Globus pallidus (tissue), 1 donor: ENCODE results near the gene FNDC3A.
A peak's percentile ranks its signal among the peaks of the same experiment; 100 is the strongest.
"Not testable (repeated sequence)": the region's sequence is repeated elsewhere in the genome, so short reads cannot be mapped to it uniquely, and the experiment has no call there.

Source experiments
- DNase-seq: peaks from one replicate; pipeline ENCODE4 v3.0.0-alpha.2; 2015; ENCODE audit warnings: low spot score

FNDC3A gene

DNA sequence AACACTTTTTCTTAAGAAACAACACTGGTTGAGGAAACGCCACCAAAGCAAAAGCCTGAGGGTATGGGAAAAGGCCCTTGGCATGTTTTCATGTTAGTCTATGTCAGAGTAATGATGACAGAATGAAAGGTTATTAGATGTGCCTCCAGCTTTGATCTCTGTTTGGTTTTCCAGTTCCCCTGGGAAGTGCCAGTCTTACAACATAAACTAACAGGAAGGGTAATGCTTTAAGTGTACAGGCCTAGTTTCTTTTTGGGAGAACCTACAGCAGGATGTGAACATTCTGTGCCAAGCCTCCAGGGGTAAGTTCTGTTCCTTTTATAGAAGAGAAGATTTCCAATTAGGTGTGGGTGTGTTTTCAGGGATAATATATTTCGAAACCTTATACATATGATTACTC is 121.7 kb downstream of the FNDC3A start:
- no peak for DNase-seq

DNA sequence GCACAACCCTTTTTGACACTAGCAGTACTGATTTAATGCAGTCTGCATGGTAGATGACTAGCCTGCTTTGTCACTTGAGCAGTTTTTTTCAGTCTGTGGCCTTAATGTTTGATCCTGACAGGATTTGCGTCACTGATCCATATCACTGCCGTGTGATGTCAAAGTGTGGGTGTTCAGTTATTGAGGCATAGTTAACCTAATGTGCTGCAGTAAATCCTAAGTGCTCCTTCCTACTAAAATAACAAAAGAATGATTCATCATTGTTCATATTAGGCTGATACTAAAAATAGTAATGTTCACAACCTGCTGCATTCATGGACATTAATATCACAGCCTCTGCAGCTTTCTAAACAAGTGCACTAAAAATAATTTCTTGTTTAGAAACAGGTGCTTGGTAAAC is 122.5 kb downstream of the FNDC3A start:
- no peak for DNase-seq

DNA sequence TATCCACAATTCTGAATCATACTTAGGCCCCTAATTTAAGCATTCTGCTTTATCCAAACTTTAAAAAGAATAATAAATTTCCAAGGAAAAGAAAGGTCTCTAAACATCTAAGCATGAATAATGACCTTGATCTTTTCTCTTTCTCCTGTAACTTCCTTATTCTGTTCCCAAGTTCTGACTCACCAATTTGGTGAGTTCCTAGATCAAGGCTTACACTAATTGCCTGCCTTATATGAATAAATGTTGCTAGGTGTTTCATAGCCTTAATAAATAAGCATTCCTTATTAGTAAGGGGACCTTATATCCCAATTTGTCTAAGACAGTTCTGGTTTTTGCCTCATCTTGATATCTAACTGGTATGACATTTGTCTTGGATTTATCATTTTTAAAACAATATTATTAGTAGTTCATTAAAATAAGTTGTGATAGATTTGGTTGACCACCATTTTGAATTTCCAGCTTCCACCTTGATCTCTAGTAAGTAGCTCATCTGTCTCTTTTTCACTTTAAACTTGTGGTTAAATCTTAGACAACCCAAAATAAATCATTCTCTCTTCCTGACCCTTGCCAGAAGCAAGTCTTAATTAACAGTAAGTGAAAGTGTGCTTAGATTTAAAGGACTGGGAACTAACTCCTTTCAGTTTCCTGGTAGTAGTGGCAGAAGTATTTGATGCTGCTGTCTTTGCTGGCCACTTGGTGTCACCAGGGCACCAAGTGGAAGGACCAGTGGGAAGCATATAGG is 123.2 kb downstream of the FNDC3A start:
- DNase-seq, result peak; percentile 24

DNA sequence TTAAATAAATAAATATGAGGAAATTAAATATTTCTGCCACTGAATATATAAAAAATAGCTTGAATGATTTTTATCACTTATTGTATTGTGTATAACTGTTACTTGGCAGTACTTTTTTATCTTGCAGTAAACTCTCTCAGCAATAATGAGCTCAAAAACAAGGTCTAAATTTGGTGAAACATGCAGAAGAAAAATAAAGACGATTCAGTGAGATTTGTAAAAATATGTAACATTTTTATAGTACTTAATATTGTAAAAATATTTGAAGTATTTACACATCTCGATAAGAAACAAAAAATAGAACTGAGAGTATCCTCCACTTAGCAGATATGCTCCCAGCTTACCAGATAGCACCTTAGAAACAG is 123.8 kb downstream of the FNDC3A start:
- DNase-seq, result no peak

DNA sequence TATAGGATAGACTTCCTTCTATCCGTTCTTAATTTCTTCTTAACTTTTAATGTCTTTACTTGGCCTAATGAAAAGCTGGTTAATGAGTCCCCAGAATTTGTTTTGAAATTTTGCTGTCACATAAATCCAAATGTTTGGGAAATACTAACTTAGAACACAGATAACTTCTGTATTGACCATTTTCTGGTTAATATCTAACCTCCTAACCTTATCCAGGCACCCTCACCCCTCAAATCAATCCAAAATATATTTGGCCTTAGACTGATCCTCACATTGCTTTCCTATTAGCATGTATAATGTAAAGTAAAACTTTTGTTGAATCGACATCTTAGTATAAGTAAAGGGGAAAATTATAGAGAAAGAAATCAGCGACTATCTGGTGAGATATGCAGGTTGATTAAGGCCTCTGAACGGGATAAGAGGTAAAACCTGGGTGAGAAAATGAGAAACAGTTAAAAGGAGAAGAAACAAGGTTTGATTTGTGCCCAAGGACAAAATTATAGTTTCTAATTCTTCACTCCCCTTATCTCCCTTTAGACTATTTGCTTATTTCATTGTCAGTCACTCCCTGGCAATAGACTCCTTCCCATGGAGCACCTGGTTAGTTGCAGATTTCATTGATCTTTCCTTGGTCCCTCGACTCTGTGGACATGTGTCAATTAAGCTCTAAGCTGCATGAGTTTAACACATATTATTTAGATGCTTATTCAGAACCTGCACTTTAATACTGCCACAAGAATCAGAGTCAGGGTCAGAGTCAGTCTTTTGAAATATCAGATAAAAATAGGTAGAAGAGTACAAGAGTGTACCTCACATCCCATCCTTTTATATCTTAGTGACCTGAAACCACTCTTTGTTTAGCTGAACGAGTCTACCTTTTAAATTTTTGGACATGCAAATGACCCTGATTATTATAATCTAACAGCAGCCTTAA is 125.2 kb downstream of the FNDC3A start:
- no peak for DNase-seq

GRCh38 chr13:49108196-49108595 is 132.5 kb downstream of the FNDC3A start:
- peak; percentile 21 for DNase-seq

DNA sequence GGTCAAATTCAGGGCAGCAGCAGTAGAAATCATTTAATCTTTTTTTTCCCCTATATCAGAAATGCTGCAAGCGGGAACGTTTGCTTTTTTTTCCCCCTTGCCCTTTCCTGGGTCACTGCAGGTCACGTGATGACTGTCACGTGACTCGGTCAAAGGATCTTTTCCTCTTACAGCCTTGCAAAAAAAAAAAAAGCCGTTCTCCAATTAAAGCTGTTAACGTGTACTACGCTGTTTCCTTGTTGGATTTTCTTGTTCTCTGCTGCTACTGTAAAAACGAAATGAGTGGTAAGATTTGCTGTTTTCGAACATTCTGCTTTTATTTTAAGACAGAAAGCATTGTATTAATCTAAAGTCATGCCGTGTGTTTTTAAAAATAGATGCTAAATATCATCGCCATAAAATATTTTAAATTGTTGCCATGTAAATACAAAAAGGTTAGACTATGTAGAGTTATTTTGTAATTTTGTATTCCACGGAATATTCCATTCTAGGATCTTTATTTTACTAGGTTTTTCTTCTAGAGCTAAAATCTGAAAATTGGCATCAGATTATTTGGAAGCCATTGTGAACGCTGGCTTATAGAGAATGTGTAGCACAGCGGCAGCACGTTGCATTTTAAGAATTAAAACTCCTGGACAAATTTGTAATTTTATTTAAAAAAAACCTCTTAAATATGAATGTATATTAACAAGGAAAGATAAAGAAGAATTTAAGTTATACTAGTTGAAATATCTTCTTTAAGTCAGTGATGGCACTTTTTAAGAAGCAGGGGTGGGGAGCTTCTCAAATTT is 134.6 kb downstream of the FNDC3A start:
- DNase-seq, result peak; percentile 91

GRCh38 chr13:49110913-49111170 is 135.1 kb downstream of the FNDC3A start:
- DNase-seq, result peak; percentile 9

DNA sequence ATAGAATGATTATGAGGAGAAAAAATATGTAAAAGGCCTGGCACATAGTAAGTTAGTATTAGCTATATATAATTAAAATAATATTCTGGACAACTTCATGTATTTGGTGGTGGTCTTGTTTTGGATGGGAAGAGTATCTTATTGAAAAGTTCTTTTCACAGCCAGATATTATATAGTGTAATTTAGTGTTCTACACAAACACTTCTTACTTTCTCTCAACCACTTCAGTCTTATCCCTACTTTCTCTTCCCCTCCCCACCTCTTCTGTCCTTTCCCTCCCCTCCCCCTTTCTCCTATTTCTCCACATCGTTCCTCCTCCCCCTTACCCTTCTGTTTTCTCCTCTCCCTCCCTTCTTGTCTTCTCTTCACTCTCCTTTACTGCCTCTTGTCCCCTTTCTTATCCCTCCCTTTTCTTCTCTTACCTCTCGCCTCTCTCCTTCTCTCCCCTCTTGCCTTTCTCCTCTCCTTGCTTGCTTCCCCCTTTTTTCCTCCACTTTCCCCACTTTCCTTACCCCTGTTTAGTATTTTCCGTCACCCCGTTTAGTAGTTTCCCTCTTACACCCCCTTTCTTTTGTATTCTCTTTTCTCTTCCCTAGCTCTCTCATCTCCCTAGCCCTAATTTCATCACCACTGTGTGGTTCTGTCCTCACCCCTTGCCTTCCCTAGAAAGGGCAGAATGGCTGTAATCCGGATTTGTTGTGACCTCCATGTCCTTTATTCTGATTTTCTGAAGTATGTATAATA is 137.2 kb downstream of the FNDC3A start:
- no peak for DNase-seq

DNA sequence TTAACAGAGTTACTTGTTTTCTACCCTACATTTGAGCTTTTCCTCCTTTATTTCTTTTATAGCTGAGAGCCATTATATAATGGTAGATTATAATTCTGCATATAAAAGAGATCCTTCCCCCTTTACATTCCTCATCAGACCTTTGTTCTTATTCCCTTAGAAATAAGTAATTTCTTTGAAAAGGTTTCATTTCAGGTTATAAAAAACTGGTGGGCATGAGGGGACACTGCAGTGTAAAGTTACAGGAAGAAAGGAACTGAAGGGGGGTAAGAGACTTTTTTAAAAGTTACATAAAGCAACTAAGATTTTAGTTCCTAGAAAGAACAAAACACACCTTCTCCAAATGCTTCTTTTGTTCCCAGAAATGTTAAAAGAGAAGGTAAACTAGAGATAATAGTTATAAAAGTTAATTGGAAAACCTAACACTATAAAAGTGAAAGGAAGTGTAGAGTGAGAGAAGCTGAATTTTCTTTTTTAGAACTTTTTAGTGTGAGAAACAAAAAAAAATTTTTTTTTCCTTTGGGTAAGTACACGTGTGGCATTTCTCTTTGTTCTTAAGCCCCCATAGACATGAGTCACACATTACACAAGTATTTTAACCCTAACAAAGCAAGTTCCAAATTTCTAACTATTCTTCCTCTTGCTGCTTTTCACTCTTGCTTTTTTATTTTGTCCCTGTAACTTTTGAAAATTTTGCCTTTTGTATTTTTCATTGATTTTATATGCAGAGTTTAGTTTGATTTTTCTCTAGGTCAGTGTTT is 138.0 kb downstream of the FNDC3A start:
- no peak for DNase-seq

DNA sequence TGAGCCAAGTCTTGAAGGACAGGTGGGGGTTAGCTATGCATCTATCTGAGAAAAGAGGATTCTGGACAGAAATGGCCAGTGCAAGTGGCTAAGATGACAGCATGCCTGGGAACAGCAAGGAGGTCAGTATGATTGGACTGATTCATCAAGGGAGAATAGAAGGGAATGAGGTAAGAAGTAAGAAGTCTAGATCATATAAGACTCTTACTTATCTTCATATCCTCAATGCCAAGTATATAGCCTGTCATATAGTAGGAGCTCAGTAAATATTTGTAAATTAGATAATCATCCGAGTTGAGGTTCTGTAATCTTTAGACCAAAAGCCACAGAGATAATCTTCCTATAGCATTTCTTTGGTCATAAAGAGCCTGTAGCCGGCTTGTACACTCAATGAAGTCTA is 141.2 kb downstream of the FNDC3A start:
- no peak for DNase-seq

DNA sequence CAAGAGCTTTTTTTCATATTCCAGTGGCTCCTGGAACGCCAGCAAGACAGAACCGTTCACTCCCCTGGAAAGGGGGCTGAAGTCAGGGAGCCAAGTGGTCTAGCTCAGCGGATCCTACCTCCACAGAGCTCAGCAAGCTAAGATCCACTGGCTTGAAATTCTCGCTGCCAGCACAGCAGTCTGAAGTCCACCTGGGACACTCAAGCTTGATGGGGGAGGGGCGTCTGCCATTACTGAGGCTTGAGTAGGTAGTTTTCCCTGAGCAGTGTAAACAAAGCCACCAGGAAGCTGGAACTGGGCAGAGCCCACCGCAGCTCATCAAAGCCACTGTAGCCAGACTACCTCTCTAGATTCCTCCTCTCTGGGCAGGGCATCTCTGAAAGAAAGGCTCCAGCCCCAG is 142.7 kb downstream of the FNDC3A start:
- DNase-seq, result not testable (repeated sequence)

GRCh38 chr13:49124693-49125304 is 149.1 kb downstream of the FNDC3A start:
- DNase-seq, result no peak

GRCh38 chr13:49125964-49126524 is 150.3 kb downstream of the FNDC3A start:
- DNase-seq, result no peak

DNA sequence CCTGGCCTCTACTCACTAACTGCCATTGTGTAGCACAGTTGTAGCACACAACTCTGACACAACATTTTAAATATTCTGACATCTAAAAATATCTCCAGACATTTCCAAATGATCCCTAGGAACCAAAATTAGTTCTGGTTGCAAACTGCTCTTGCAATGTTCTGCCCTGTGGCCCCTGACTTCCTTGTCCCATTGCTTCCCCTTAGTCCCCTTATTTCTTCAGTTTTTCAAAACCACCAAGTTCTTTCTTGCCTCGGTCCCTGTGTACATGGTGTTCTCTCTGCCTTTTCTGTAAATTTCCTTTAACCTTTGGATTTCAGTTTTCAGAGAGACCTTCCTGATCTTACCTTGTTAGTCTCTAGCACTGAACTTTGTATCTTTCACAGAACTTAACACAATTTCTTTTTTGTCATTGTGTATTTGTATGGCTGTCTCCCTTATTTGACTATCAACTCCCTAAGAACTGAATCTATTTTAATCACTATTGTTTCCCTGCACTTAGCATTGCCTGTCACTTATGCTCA is 156.8 kb downstream of the FNDC3A start:
- no peak for DNase-seq

DNA sequence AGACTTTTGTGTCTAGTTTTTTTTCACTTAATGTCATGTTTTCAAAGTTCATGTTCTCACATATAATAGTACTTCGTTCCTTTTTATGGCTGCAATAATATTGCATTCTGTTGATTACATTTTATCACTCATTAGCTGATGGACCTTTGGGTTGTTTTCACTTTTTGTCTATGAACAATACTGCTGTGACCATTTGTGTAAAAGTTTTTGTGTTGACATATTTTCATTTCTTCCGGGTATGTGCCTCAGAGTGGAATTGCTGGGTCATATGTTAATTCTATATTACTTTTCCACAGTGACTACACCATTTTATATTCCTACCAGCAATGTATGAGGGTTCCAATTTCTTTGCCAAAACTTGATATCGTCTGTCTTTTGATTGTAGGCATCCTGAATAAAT is 158.6 kb downstream of the FNDC3A start:
- DNase-seq, result no peak

DNA sequence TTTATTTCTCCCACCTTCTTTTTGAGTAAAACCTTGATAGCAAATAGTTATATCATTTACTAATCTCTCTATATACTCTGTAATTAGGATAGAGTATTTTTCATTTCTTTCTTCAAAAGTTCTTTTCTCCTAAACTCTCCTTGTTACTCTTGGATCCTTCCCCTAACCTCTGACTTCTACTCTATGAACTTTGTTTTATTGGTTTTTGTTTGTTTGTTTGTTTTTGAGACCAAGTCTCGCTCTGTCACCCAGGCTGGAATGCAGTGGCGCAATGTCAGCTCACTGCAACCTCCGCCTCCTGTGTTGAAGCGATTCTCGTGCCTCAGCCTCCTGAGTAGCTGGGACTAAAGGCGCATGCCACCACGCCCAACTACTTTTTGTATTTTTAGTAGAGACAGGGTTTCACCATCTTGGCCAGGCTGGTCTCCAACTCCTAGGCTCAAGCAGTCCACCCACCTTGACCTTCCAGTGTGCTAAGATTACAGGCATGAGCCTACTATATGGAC is 161.5 kb downstream of the FNDC3A start:
- DNase-seq, result not testable (repeated sequence)

- no peak for DNase-seq
Measured at GRCh38 chr13:49140910-49141611, 165.3 kb downstream of the FNDC3A start.

- no peak for DNase-seq
Measured at GRCh38 chr13:49146950-49147355, 171.2 kb downstream of the FNDC3A start.
